Measurements from ENCODE around the gene SPACA9. TPM values are rescaled to one million over a fixed set of nuclear protein-coding genes. Genes with fewer than 3 reads are reported as not detected.

The SPACA9 gene
- polyA plus RNA-seq, 3 donors, result 0.28 to 0.95 (median 0.57) TPM

DNA sequence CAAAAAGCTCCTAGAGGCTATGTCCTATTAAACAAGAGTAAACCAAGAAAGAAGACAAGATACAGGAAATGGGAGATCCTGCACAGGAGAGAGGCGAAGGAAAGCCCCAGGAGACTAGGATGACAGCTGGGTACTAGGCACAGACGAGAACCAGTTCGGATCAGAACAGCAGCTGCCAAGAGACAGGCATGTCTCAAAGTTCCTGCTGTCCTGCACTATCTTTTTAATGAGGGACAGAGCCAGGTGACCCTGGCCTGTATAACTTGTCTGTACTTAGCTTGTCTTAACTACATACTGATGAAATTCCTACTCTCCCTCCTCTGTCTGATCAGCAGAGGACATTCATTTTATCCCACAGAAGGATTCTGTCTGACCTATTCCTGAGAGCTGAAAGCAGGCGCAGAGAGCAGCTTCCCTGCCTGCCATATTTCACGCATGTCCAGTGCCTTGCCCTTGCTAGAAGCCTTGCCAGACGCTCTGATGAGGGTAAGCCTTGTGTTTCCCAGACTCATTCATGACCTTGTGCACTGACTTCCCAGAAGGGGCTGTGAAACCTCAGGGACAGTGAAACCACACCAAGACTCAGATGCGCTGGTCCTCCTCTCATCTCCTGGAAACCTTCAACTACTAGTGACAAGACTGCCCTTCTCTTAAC is 41.0 kb downstream of the SPACA9 start:
- H4K20me1 ChIP-seq (ENCODE audit: insufficient read depth, low read length), result no peaks in the 10 kb centered on the region
- peaks cover 0 to 2% (median 0%) of the 10 kb centered on the region in 7 donors for H3K9me3 Mint-ChIP-seq
- intact Hi-C loops (cut with micrococcal nuclease), result no loop called here
- no peaks in the 10 kb centered on the region for H3K4me1 ChIP-seq (ENCODE audit: control insufficient read depth in 1 of 2, insufficient read depth in 2 of 2, low read length in 2 of 2)
- no peaks in the 10 kb centered on the region for H3K27me3 ChIP-seq (ENCODE audit: control insufficient read depth in 2 of 2, insufficient read depth in 2 of 2, low read length in 2 of 2)
- peaks cover 78 to 80% of the 10 kb centered on the region in 2 donors for H3K36me3 Mint-ChIP-seq
- H3K9ac ChIP-seq (ENCODE audit: insufficient read depth, low read length, poor library complexity, severe bottlenecking), result no peak overlapping the region
- no peak overlapping the region for H3K27ac Mint-ChIP-seq
- H3K4me2 ChIP-seq (replicated peaks; ENCODE audit: extremely low read depth, low read length, poor library complexity, severe bottlenecking), result no peak overlapping the region
- H3K27ac ChIP-seq (ENCODE audit: low read depth in 1 of 2, low read length in 2 of 2), result no peak overlapping the region
- no peak overlapping the region for H2AFZ ChIP-seq (ENCODE audit: insufficient read depth, low read depth, low read length, poor library complexity, severe bottlenecking)
- DNase-seq, result no peak
- peaks cover 76 to 100% of the 10 kb centered on the region in 2 donors for H3K36me3 ChIP-seq (replicated peaks in 1 of 2; ENCODE audit: control insufficient read depth in 1 of 2, insufficient read depth in 2 of 2, low read length in 2 of 2)
- 100% methylated on average over 7 of the region's 7 CpGs for WGBS (ENCODE audit: insufficient coverage)
- TF ChIP-seq, protein P1, sequence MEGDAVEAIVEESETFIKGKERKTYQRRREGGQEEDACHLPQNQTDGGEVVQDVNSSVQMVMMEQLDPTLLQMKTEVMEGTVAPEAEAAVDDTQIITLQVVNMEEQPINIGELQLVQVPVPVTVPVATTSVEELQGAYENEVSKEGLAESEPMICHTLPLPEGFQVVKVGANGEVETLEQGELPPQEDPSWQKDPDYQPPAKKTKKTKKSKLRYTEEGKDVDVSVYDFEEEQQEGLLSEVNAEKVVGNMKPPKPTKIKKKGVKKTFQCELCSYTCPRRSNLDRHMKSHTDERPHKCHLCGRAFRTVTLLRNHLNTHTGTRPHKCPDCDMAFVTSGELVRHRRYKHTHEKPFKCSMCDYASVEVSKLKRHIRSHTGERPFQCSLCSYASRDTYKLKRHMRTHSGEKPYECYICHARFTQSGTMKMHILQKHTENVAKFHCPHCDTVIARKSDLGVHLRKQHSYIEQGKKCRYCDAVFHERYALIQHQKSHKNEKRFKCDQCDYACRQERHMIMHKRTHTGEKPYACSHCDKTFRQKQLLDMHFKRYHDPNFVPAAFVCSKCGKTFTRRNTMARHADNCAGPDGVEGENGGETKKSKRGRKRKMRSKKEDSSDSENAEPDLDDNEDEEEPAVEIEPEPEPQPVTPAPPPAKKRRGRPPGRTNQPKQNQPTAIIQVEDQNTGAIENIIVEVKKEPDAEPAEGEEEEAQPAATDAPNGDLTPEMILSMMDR (IDR thresholded peaks at IDR 0.05), result no peak
- no peaks in the 10 kb centered on the region for H3K9me3 ChIP-seq (replicated peaks in 1 of 2; ENCODE audit: control insufficient read depth in 1 of 2, insufficient read depth in 1 of 2, low read length in 2 of 2)
- peaks cover 0 to 2% (median 0%) of the 10 kb centered on the region in 3 donors for H3K27me3 Mint-ChIP-seq (ENCODE audit: low read depth in 3 of 3)
- no peak overlapping the region for H3K4me3 Mint-ChIP-seq
- no peaks in the 10 kb centered on the region for H3K79me2 ChIP-seq (ENCODE audit: insufficient read depth, low read length)
- no peaks in the 10 kb centered on the region for H3K4me1 Mint-ChIP-seq
- no peak overlapping the region for H3K4me3 ChIP-seq (replicated peaks in 1 of 3; ENCODE audit: low read depth in 2 of 3, low read length in 3 of 3)

DNA sequence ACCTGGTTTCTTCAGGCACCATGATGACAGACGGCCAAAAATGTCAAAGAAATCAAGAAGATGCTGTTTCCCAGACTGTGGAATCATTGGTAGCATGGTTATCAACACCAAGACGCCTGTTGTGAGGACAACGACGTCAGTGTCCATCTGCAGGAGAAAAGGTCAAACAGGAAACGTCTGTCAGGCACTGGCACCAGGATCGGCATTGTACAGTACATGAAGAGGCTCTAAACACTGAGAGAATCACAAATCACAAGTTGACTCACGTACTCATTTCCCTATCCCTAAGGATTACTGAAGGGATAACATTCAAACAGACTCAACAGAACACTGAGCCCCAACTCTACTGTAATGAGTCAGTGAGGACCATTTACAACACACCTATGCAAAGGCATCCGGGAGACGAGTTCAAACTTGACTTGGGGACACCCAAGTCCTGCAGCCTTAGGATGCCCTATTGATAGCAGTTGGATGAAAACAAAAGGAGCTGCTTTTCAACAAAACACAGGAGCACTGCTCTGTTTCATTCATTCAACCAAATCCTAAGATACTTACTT is 44.7 kb downstream of the SPACA9 start:
- no peaks in the 10 kb centered on the region for H3K4me1 ChIP-seq (ENCODE audit: control insufficient read depth in 1 of 2, insufficient read depth in 2 of 2, low read length in 2 of 2)
- Mint-ChIP-seq H3K27ac (no peak overlapping the region), H3K9me3 (no peaks in the 10 kb centered on the region), H3K36me3 (peaks cover 80% of the 10 kb centered on the region in 2 donors), H3K4me1 (no peaks in the 10 kb centered on the region), H3K4me3 (no peak overlapping the region), H3K27me3 (ENCODE audit: low read depth in 3 of 3) (no peaks in the 10 kb centered on the region)
- H4K20me1 ChIP-seq (ENCODE audit: insufficient read depth, low read length), result no peaks in the 10 kb centered on the region
- no peaks in the 10 kb centered on the region for H3K27me3 ChIP-seq (ENCODE audit: control insufficient read depth in 2 of 2, insufficient read depth in 2 of 2, low read length in 2 of 2)
- no peaks in the 10 kb centered on the region for H3K79me2 ChIP-seq (ENCODE audit: insufficient read depth, low read length)
- no peak overlapping the region for H3K4me3 ChIP-seq (replicated peaks in 1 of 3; ENCODE audit: low read depth in 2 of 3, low read length in 3 of 3)
- DNase-seq, result no peak
- H3K4me2 ChIP-seq (replicated peaks; ENCODE audit: extremely low read depth, low read length, poor library complexity, severe bottlenecking), result no peak overlapping the region
- WGBS (ENCODE audit: insufficient coverage), result 98% methylated on average over 6 of the region's 9 CpGs
- peaks cover 92 to 100% of the 10 kb centered on the region in 2 donors for H3K36me3 ChIP-seq (replicated peaks in 1 of 2; ENCODE audit: control insufficient read depth in 1 of 2, insufficient read depth in 2 of 2, low read length in 2 of 2)
- no peak overlapping the region for H3K27ac ChIP-seq (ENCODE audit: low read depth in 1 of 2, low read length in 2 of 2)
- TF ChIP-seq, protein P1 (IDR thresholded peaks at IDR 0.05), result no peak
- no peak overlapping the region for H3K9ac ChIP-seq (ENCODE audit: insufficient read depth, low read length, poor library complexity, severe bottlenecking)
- H2AFZ ChIP-seq (ENCODE audit: insufficient read depth, low read depth, low read length, poor library complexity, severe bottlenecking), result no peak overlapping the region
- H3K9me3 ChIP-seq (replicated peaks in 1 of 2; ENCODE audit: control insufficient read depth in 1 of 2, insufficient read depth in 1 of 2, low read length in 2 of 2), result no peaks in the 10 kb centered on the region
- intact Hi-C loops (cut with micrococcal nuclease), result no loop called here
